HUDEP-2 (cell line): ENCODE results near the gene ADGRF5.
"Not testable (repeated sequence)": the region's sequence is repeated elsewhere in the genome, so short reads cannot be mapped to it uniquely, and the experiment has no call there.

ENCODE experiments used
- DNase-seq, 76 experiments: peaks; one replicate each; lab custom pipeline; 2025; ENCODE audit not compliant: unreplicated experiment in 76 of 76; lab: John Stamatoyannopoulos, UW

Gene ADGRF5

GRCh38 chr6:46834257-46834916 is 87.4 kb downstream of the ADGRF5 start:
- DNase-seq: not testable (repeated sequence)

GRCh38 chr6:46832816-46833215 is 88.9 kb downstream of the ADGRF5 start:
- no peak for DNase-seq

- no peak for DNase-seq
These were observed 92.8 kb downstream of the ADGRF5 start for GRCh38 chr6:46828939-46829338.

GRCh38 chr6:46821458-46821881 is 100.3 kb downstream of the ADGRF5 start:
- no peak for DNase-seq

GRCh38 chr6:46819561-46819960 is 102.2 kb downstream of the ADGRF5 start:
- DNase-seq: no peak

GRCh38 chr6:46816626-46817025 is 105.1 kb downstream of the ADGRF5 start:
- no peak for DNase-seq

GRCh38 chr6:46815130-46815529 is 106.6 kb downstream of the ADGRF5 start:
- no peak for DNase-seq

GRCh38 chr6:46808806-46809205 is 112.9 kb downstream of the ADGRF5 start:
- no peak for DNase-seq
